Calu3 (cell line): Measurements from ENCODE around the gene FREY1. TPM values are rescaled to one million over a fixed set of nuclear protein-coding genes. Genes with fewer than 3 reads are reported as not detected.
A peak's percentile ranks its signal among the peaks of the same experiment; 100 is the strongest.

Source experiments
- BruUV-seq: library from RNA; stranded (reverse); fragments of 400-500 nt; replicated peaks from 2 replicates; lab custom pipeline; 2021; lab: Mats Ljungman, UMichigan
- CTCF ChIA-PET: fragments of 300-600 bp; sonication (Branson Sonifier 250); formaldehyde crosslinking; loops from one replicate; lab custom pipeline; 2022; ENCODE audit warnings: antibody characterized with exemption; lab: Charles Lee
- DNase-seq: peaks from one replicate; pipeline ENCODE4 v3.0.0; 2022
- H3K27ac Mint-ChIP-seq: one replicate; pipeline ENCODE4 v1.8.0; 2022; ENCODE audit warnings: mixed read lengths; ENCODE audit not compliant: unreplicated experiment
- H3K27me3 Mint-ChIP-seq: one replicate; pipeline ENCODE4 v1.8.0; 2022; ENCODE audit warnings: mixed read lengths; ENCODE audit not compliant: unreplicated experiment
- H3K36me3 Mint-ChIP-seq: one replicate; pipeline ENCODE4 v1.8.0; 2022; ENCODE audit warnings: mild to moderate bottlenecking, moderate library complexity, mixed read lengths; ENCODE audit not compliant: insufficient read depth, unreplicated experiment
- H3K4me1 Mint-ChIP-seq: one replicate; pipeline ENCODE4 v1.8.0; 2022; ENCODE audit warnings: mild to moderate bottlenecking, low read depth, mixed read lengths; ENCODE audit not compliant: unreplicated experiment
- H3K4me3 Mint-ChIP-seq: one replicate; pipeline ENCODE4 v1.8.0; 2022; ENCODE audit warnings: mild to moderate bottlenecking, low read depth, moderate library complexity, mixed read lengths; ENCODE audit not compliant: unreplicated experiment
- H3K9me3 Mint-ChIP-seq: one replicate; pipeline ENCODE4 v1.8.0; 2022; ENCODE audit warnings: low read depth, mixed read lengths; ENCODE audit not compliant: unreplicated experiment
- CTCF ChIP-seq: fragments of 200-600 bp; IDR thresholded peaks from one replicate; pipeline ENCODE4 v1.8.0; 2022; ENCODE audit warnings: antibody characterized with exemption; ENCODE audit not compliant: unreplicated experiment
- intact Hi-C: fragments of 100-400 bp; cut with micrococcal nuclease; formaldehyde crosslinking; loops from one replicate; pipeline ENCODE4 v1.10.0; 2022; ENCODE audit not compliant: unreplicated experiment
- total RNA-seq: library from RNA; stranded (reverse); gene quantifications from 2 replicates; pipeline ENCODE4 v1.2.3, GENCODE V29; 2022

The FREY1 gene
- total RNA-seq, 1 experiment from 2014 or later = 0.99 TPM

DNA sequence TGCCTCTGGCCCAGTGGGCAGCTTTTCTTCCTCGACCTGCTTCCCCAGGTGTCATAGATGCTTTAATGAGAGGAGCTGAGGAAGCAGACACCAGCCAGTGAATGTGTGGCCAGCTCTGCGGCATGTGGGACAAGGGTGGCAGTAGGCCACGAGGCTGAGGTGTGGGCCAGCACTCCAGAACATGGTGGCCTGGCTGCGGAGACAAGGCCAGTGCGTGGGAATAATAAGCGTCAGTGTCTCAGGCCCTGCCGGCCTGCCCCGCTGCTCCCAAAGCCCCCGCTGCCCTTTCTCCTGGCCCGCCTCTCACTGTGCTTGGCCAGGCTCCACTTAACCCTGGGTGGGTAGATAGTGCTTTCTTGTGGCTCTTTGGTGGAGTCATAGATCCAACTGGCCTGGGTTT is 19.5 kb downstream of the FREY1 start:
- H3K27ac Mint-ChIP-seq = no peak overlapping the region
- peaks cover 48% of the 10 kb centered on the region for H3K27me3 Mint-ChIP-seq
- CTCF ChIA-PET = no interaction called here
- no peaks in the 10 kb centered on the region for H3K9me3 Mint-ChIP-seq
- H3K4me3 Mint-ChIP-seq = no peak overlapping the region
- no peaks in the 10 kb centered on the region for H3K4me1 Mint-ChIP-seq
- DNase-seq = no peak
- peaks cover 17% of the 10 kb centered on the region for H3K36me3 Mint-ChIP-seq
- intact Hi-C loops = no loop called here
- no peak for TF ChIP-seq CTCF
- BruUV-seq = no TSS peak

- intact Hi-C loops = no loop called here
- Mint-ChIP-seq H3K27ac (no peak overlapping the region), H3K27me3 (peaks cover 42% of the 10 kb centered on the region), H3K4me3 (no peak overlapping the region), H3K4me1 (no peaks in the 10 kb centered on the region), H3K36me3 (peaks cover 17% of the 10 kb centered on the region), H3K9me3 (no peaks in the 10 kb centered on the region)
- no peak for DNase-seq
- no peak for TF ChIP-seq CTCF
- BruUV-seq = no TSS peak
- CTCF ChIA-PET = no interaction called here
Measured at GRCh38 chr11:45886816-45887520, 20.1 kb downstream of the FREY1 start.

- Mint-ChIP-seq H3K4me3 (no peak overlapping the region), H3K4me1 (no peaks in the 10 kb centered on the region), H3K36me3 (peaks cover 17% of the 10 kb centered on the region), H3K27me3 (peaks cover 34% of the 10 kb centered on the region), H3K9me3 (no peaks in the 10 kb centered on the region), H3K27ac (no peak overlapping the region)
- CTCF ChIA-PET = no interaction called here
- DNase-seq = no peak
- intact Hi-C loops = no loop called here
- TF ChIP-seq CTCF = no peak
- no TSS peak for BruUV-seq
Measured at GRCh38 chr11:45885921-45886721, 20.9 kb downstream of the FREY1 start.

- intact Hi-C loops = no loop called here
Measured at GRCh38 chr11:45885274-45885920, 21.7 kb downstream of the FREY1 start, which contains the start of gene MAPK8IP1. Gene MAPK8IP1, plus strand, starts transcription at chr11:45885651. Its CDS starts 170 bp downstream, at chr11:45885821.

More at GRCh38 chr11:45885274-45885920, 21.7 kb downstream of the FREY1 start, which contains the start of gene MAPK8IP1:
- CTCF ChIA-PET = no interaction called here
- Mint-ChIP-seq H3K27me3 (peaks cover 27% of the 10 kb centered on the region), H3K27ac (no peak within 1 kb of the TSS), H3K4me1 (no peaks in the 10 kb centered on the region), H3K4me3 (peak within 1 kb of the TSS; percentile 50), H3K36me3 (peaks cover 17% of the 10 kb centered on the region), H3K9me3 (no peaks in the 10 kb centered on the region)
- TF ChIP-seq CTCF = no peak
- peak; percentile 58 for DNase-seq
- BruUV-seq = no TSS peak
